ENCODE data around the gene CYP26B1. TPM values are rescaled to one million over a fixed set of nuclear protein-coding genes. Genes with fewer than 3 reads are reported as not detected.
A peak's percentile ranks its signal among the peaks of the same experiment; 100 is the strongest.

Gene CYP26B1
- total and polyA plus RNA-seq, 10 donors, result 0.87 to 11.4 (median 5.1) TPM

DNA sequence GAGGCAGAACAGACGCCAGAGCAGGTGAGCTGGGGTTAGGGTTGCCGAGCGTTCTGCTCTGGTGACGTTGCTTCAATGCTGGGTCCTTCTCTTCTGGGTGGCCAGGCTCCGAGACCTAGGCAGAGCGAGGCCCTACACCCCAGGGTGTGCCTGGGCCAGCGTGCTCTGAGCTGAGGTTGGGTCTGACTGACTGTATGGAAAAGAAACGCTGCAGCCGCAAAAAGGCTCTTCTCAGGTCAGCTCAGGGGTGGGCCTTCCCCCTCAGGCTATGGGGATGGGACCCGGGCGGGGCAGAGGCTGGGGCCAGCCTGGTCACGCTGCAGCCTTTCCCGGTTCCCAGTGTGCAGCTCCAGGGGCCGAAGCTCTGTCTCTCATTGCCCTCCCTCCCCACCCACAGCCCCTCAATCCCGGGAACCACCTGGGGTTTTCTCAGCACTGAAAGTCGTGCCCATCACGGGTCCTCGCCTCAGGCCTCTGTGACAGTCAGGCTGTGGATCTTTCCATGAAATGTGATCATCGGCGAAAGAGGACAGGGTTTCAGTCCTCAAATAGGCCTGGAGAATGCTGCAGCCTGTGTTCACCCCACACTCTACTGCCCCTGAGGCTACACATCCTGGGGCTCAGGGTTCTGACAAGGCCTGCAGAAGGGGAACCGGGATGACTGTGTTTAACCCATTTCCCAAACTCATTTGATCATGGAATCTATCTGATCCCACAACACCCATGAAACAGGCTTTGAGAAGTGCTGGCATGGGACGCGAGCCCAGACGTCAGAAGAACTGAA lies 19.4 kb downstream of the CYP26B1 start:
- Histone ChIP-seq H3K4me3 (no peak overlapping the region), H3K4me1 (no peaks in the 10 kb centered on the region), H3K36me3 (no peaks in the 10 kb centered on the region), H3K9me3 (no peaks in the 10 kb centered on the region), H3K27ac (no peak overlapping the region), H3K27me3 (replicated peaks in 1 of 7) (peaks cover 0 to 16% (median 0%) of the 10 kb centered on the region in 7 donors)
- TF ChIP-seq POLR2A (IDR thresholded peaks at IDR 0.05) (no peak), POLR2AphosphoS5 (IDR thresholded peaks at IDR 0.05) (no peak), CTCF (IDR thresholded peaks at IDR 0.05 in 8 of 11, conservative IDR thresholded peaks at IDR 0.05 in 3 of 11) (no peak)
- 83 to 95% (median 87%) methylated on average over 19 to 24 of the region's 24 CpGs for WGBS, 5 donors
- DNase-seq, result peak; percentile 59
- intact Hi-C loops (cut with DNase I; ENCODE audit: low total_unique reads), result no loop called here

- no peaks in the 10 kb centered on the region for H3K4me1 ChIP-seq
- peak; percentile 45 for DNase-seq
- intact Hi-C loops (cut with DNase I; ENCODE audit: low total_unique reads), result no loop called here
- WGBS, 5 donors, result 77 to 91% (median 90%) methylated on average over 13 to 21 of the region's 21 CpGs
- H3K27me3 ChIP-seq (replicated peaks in 1 of 7), result peaks cover 0 to 16% (median 0%) of the 10 kb centered on the region in 7 donors
- no peak overlapping the region for H3K4me3 ChIP-seq
- no peak overlapping the region for H3K27ac ChIP-seq
- peaks cover 0 to 5% (median 0%) of the 10 kb centered on the region in 8 donors for H3K9me3 ChIP-seq
- TF ChIP-seq POLR2A (IDR thresholded peaks at IDR 0.05) (no peak), CTCF (IDR thresholded peaks at IDR 0.05 in 8 of 11, conservative IDR thresholded peaks at IDR 0.05 in 3 of 11) (no peak), POLR2AphosphoS5 (IDR thresholded peaks at IDR 0.05) (no peak)
- H3K36me3 ChIP-seq, result no peaks in the 10 kb centered on the region
Observed at GRCh38 chr2:72127401-72128058, 20.1 kb downstream of the CYP26B1 start.

- TF ChIP-seq CTCF (IDR thresholded peaks at IDR 0.05 in 8 of 11, conservative IDR thresholded peaks at IDR 0.05 in 3 of 11), result no peak
- TF ChIP-seq POLR2A (IDR thresholded peaks at IDR 0.05), result no peak
- no peak for TF ChIP-seq POLR2AphosphoS5 (IDR thresholded peaks at IDR 0.05)
- 62 to 87% (median 82%) methylated on average over 8 to 10 of the region's 10 CpGs for WGBS, 5 donors
- no peak overlapping the region for H3K4me3 ChIP-seq
- H3K27ac ChIP-seq, result no peak overlapping the region
- H3K36me3 ChIP-seq, result no peaks in the 10 kb centered on the region
- H3K9me3 ChIP-seq, result peaks cover 0 to 10% (median 2%) of the 10 kb centered on the region in 8 donors
- peaks cover 0 to 21% (median 0%) of the 10 kb centered on the region in 7 donors for H3K27me3 ChIP-seq (replicated peaks in 1 of 7)
- H3K4me1 ChIP-seq, result no peaks in the 10 kb centered on the region
- no peak for DNase-seq
- intact Hi-C loops (cut with DNase I; ENCODE audit: low total_unique reads), result no loop called here
Observed at GRCh38 chr2:72126186-72127100, 21.2 kb downstream of the CYP26B1 start.

Data from spleen (tissue), 11 donors.